CD4-positive, alpha-beta T cell (primary cell): ENCODE results near the gene SFXN5. TPM values are rescaled to one million over a fixed set of nuclear protein-coding genes. Genes with fewer than 3 reads are reported as not detected.

Experiments
- ATAC-seq: fragments of 200-7000 bp; cut with Tn5 transposase; one replicate; pipeline ENCODE4 v1.10.0; 2022; ENCODE audit warnings: mild to moderate bottlenecking; ENCODE audit not compliant: poor library complexity
- CTCF ChIA-PET: fragments of 350-600 bp; sonication (Branson Sonifier 250); formaldehyde crosslinking; loops from one replicate; lab custom pipeline; 2021; ENCODE audit warnings: antibody characterized with exemption, inconsistent platforms; lab: Charles Lee
- POLR2A ChIA-PET: fragments of 350-600 bp; sonication (Branson Sonifier 250); formaldehyde crosslinking; loops from one replicate; lab custom pipeline; 2021; ENCODE audit warnings: antibody characterized with exemption, inconsistent platforms; lab: Charles Lee
- DNase-seq, 14 experiments: peaks; one replicate each; pipeline ENCODE4 v3.0.0-alpha.2; 2013 to 2020; ENCODE audit warnings: mixed read lengths in 2 of 14
- H3K27ac ChIP-seq, 2 donors: one replicate each; pipeline versions ENCODE4 v1.5.1 to v1.7.0; 2013; ENCODE audit warnings: low read length in 2 of 2, low read depth in 1 of 2, mild to moderate bottlenecking in 1 of 2
- H3K27me3 ChIP-seq, 2 experiments: 1 replicate in 1 of 2; 2 replicates in 1 of 2; pipeline versions ENCODE4 v1.6.1 to v1.7.0; 2013; ENCODE audit warnings: low read length in 2 of 2, control low read depth in 1 of 2, mild to moderate bottlenecking in 1 of 2, moderate library complexity in 1 of 2; ENCODE audit not compliant: insufficient read depth in 2 of 2, control insufficient read depth in 1 of 2
- H3K36me3 ChIP-seq: one replicate; pipeline ENCODE4 v1.6.1; 2013; ENCODE audit warnings: low read length, control low read depth; ENCODE audit not compliant: insufficient read depth
- H3K4me1 ChIP-seq: one replicate; pipeline ENCODE4 v1.6.1; 2013; ENCODE audit warnings: low read length, control low read depth; ENCODE audit not compliant: insufficient read depth
- H3K4me3 ChIP-seq: one replicate; pipeline ENCODE4 v1.5.1; 2013; ENCODE audit warnings: mild to moderate bottlenecking, low read length, moderate library complexity
- H3K9me3 ChIP-seq, 2 experiments: 1 replicate in 1 of 2; 2 replicates in 1 of 2; pipeline versions ENCODE4 v1.6.1 to v1.7.0; 2013; ENCODE audit warnings: low read length in 2 of 2, mild to moderate bottlenecking in 2 of 2, control low read depth in 1 of 2, moderate library complexity in 1 of 2; ENCODE audit not compliant: control insufficient read depth in 1 of 2, insufficient read depth in 1 of 2
- H3K27ac Mint-ChIP-seq: one replicate; pipeline ENCODE4 v1.8.0; 2020; ENCODE audit warnings: mixed read lengths
- H3K27me3 Mint-ChIP-seq: one replicate; pipeline ENCODE4 v1.8.0; 2021; ENCODE audit warnings: mixed read lengths
- H3K36me3 Mint-ChIP-seq: one replicate; pipeline ENCODE4 v1.8.0; 2021; ENCODE audit warnings: low read depth, mixed read lengths
- H3K4me1 Mint-ChIP-seq: one replicate; pipeline ENCODE4 v1.8.0; 2021; ENCODE audit warnings: low read depth, mixed read lengths
- H3K4me3 Mint-ChIP-seq: one replicate; pipeline ENCODE4 v1.8.0; 2020; ENCODE audit warnings: mild to moderate bottlenecking, mixed read lengths
- H3K9me3 Mint-ChIP-seq: one replicate; pipeline ENCODE4 v1.8.0; 2020; ENCODE audit warnings: mixed read lengths
- intact Hi-C, 2 experiments: fragments of 100-400 bp; cut with DNase I in 1 of 2; cut with micrococcal nuclease in 1 of 2; formaldehyde crosslinking; loops; one replicate each; pipeline versions ENCODE4 v1.15.1 to v1.9.0; 2023 to 2025; cut with DNase I, micrococcal nuclease
- total RNA-seq, 174 experiments: library from RNA in 2 of 174; stranded (reverse) in 2 of 174; gene quantifications; one replicate each; pipeline ENCODE4 v1.2.3 and lab custom pipeline; 2021 to 2026
- TF ChIP-seq, protein P1 (sequence below): fragments of 200-600 bp; IDR thresholded peaks from one replicate; pipeline ENCODE4 v1.8.0; 2022; ENCODE audit warnings: antibody characterized with exemption, mild to moderate bottlenecking

Gene SFXN5
- total RNA-seq, 2 experiments from 2014 or later, result 5.1 to 5.4 TPM

DNA sequence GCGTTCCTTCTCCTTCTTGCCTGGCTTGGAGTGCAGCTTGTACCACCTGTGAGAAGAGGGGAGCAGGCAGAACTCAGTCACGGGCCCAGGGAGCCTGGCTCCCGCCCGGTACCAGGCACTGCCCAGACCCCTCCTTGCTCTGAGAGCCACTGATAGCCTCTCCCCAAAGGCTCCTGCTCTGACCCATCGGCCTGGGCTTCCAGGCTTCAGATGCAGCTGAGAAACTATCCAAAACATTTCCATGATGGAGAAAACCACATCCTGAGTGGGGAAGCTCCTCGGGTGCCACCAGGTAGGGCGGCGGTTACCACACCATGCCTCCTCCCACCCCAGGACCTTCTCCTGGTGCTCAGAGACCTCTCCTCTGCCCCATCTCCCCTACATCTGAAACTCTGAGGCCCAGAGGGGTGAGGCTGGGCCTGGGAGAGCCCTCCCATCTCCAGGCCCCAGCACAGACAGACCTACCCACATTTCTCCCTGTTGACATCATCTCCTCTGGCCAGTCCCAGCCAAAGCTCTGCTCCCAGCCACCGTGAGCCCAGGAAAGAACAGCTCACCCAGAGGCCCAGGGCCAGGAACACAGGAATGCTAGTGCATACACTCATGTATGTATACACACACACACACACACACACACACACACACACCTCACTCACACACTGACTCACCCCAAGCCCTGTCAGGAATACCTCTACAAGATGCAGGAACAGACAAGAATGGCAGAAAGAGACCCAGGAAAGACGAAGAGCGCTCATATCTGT lies 17.9 kb upstream of the SFXN5 start:
- H3K4me1 Mint-ChIP-seq, result no peaks in the 10 kb centered on the region
- intact Hi-C loops, result loop anchor here in 1 of 2 experiments (5.0 kb wide), 1 partner anchor 97 kb away; no protein-coding TSS in a partner anchor
- H3K4me3 Mint-ChIP-seq, result no peak overlapping the region
- ChIA-PET CTCF (interaction anchor here (1.7 kb wide), 1 partner anchor 88 kb away, joined by 3 read pairs; no protein-coding TSS in a partner anchor), POLR2A (no interaction called here)
- DNase-seq (no peak), ATAC-seq (no peak)
- peaks cover 3% of the 10 kb centered on the region for H3K4me1 ChIP-seq
- no peaks in the 10 kb centered on the region for H3K9me3 Mint-ChIP-seq
- no peaks in the 10 kb centered on the region for H3K36me3 Mint-ChIP-seq
- no peak overlapping the region for H3K27ac Mint-ChIP-seq
- no peaks in the 10 kb centered on the region for H3K27me3 ChIP-seq
- H3K27ac ChIP-seq, result no peak overlapping the region
- H3K27me3 Mint-ChIP-seq, result no peaks in the 10 kb centered on the region
- no peaks in the 10 kb centered on the region for H3K36me3 ChIP-seq
- TF ChIP-seq, protein P1, sequence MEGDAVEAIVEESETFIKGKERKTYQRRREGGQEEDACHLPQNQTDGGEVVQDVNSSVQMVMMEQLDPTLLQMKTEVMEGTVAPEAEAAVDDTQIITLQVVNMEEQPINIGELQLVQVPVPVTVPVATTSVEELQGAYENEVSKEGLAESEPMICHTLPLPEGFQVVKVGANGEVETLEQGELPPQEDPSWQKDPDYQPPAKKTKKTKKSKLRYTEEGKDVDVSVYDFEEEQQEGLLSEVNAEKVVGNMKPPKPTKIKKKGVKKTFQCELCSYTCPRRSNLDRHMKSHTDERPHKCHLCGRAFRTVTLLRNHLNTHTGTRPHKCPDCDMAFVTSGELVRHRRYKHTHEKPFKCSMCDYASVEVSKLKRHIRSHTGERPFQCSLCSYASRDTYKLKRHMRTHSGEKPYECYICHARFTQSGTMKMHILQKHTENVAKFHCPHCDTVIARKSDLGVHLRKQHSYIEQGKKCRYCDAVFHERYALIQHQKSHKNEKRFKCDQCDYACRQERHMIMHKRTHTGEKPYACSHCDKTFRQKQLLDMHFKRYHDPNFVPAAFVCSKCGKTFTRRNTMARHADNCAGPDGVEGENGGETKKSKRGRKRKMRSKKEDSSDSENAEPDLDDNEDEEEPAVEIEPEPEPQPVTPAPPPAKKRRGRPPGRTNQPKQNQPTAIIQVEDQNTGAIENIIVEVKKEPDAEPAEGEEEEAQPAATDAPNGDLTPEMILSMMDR, result no peak
- no peaks in the 10 kb centered on the region for H3K9me3 ChIP-seq
- H3K4me3 ChIP-seq, result no peak overlapping the region

DNA sequence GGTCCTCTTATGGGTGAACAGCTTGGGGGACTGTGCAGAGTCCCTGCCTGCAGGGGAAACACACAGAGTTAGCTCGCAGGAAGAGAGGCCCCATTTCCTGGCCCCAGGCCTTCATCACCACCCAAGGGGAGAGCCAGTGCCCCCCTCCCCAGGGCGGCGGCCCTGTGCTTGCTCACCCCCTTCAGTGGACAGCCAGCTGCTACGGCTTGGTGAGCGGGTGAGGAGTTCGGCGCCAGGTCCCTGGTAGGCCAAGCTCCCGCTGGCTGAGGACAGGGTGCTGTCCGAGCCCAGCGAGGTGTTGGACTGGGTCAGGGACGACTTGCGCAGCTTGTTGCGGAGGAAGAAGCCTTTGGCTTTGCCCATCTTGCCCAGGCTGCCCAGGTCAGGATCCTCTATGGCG lies 17.2 kb upstream of the SFXN5 start:
- intact Hi-C loops, result loop anchor here in 1 of 2 experiments (5.0 kb wide), 1 partner anchor 96 kb away; no protein-coding TSS in a partner anchor
- TF ChIP-seq, protein P1, result no peak
- ChIA-PET POLR2A (no interaction called here), CTCF (interaction anchor here (1.7 kb wide), 1 partner anchor 89 kb away, joined by 3 read pairs; no protein-coding TSS in a partner anchor)
- H3K27ac ChIP-seq, result no peak overlapping the region
- no peaks in the 10 kb centered on the region for H3K9me3 ChIP-seq
- H3K4me1 Mint-ChIP-seq, result no peaks in the 10 kb centered on the region
- H3K4me1 ChIP-seq, result peaks cover 3% of the 10 kb centered on the region
- no peaks in the 10 kb centered on the region for H3K9me3 Mint-ChIP-seq
- H3K27me3 Mint-ChIP-seq, result no peaks in the 10 kb centered on the region
- H3K36me3 ChIP-seq, result no peaks in the 10 kb centered on the region
- no peaks in the 10 kb centered on the region for H3K27me3 ChIP-seq
- DNase-seq (no peak), ATAC-seq (no peak)
- H3K27ac Mint-ChIP-seq, result no peak overlapping the region
- H3K4me3 Mint-ChIP-seq, result no peak overlapping the region
- no peaks in the 10 kb centered on the region for H3K36me3 Mint-ChIP-seq
- H3K4me3 ChIP-seq, result no peak overlapping the region

DNA sequence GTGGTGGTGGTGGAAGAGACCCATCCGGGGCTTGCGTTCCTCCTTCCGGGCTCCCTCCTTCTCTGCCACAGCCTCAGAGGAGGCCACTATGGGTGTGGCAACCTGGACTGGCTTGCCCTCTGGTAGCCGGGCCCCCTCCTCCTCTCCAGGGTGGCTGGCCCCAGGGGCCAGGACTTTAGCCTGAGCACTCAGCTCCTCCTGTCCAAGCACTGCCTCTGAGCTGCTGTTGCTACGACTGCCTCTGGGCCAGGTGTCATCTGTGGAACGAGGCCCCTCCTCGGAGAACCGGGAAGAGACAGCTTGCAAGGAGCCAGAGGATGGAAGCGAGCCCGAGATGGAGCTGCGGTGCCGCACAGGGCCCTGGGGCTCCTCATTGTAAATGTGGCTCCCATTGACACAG lies 16.7 kb upstream of the SFXN5 start:
- POLR2A ChIA-PET, result no interaction called here
- Histone ChIP-seq H3K4me3 (no peak overlapping the region), H3K36me3 (no peaks in the 10 kb centered on the region), H3K27ac (no peak overlapping the region), H3K4me1 (peaks cover 3% of the 10 kb centered on the region), H3K9me3 (no peaks in the 10 kb centered on the region), H3K27me3 (no peaks in the 10 kb centered on the region)
- ATAC-seq (no peak), DNase-seq (no peak)
- H3K4me1 Mint-ChIP-seq, result no peaks in the 10 kb centered on the region
- no peaks in the 10 kb centered on the region for H3K9me3 Mint-ChIP-seq
- no peaks in the 10 kb centered on the region for H3K36me3 Mint-ChIP-seq
- CTCF ChIA-PET, result interaction anchor here (1.7 kb wide), 1 partner anchor 89 kb away, joined by 3 read pairs; no protein-coding TSS in a partner anchor
- TF ChIP-seq, protein P1, result no peak
- no peak overlapping the region for H3K27ac Mint-ChIP-seq
- H3K4me3 Mint-ChIP-seq, result no peak overlapping the region
- intact Hi-C loops, result loop anchor here in 1 of 2 experiments (5.0 kb wide), 1 partner anchor 96 kb away; no protein-coding TSS in a partner anchor
- no peaks in the 10 kb centered on the region for H3K27me3 Mint-ChIP-seq
